GM18505 (cell line): ENCODE data around the gene HIC1.
A peak's percentile ranks its signal among the peaks of the same experiment; 100 is the strongest.

Experiments
- ATAC-seq: cut with Tn5 transposase; IDR thresholded peaks from one replicate; pipeline ENCODE4 v1.9.1; 2021; ENCODE audit not compliant: unreplicated experiment
- POLR2A ChIP-seq: IDR thresholded peaks from 4 replicates; pipeline ENCODE4 v1.6.1; 2011; ENCODE audit warnings: borderline replicate concordance; ENCODE audit not compliant: insufficient read depth, insufficient read length; ENCODE audit errors: extremely low read depth

The HIC1 gene

GRCh38 chr17:2034157-2034556 is 20.7 kb upstream of the HIC1 start:
- no peak for ATAC-seq
- TF ChIP-seq POLR2A: no peak

GRCh38 chr17:2034806-2035540 is 19.9 kb upstream of the HIC1 start:
- no peak for ATAC-seq
- TF ChIP-seq POLR2A: no peak

GRCh38 chr17:2035541-2036488 is 19.1 kb upstream of the HIC1 start:
- no peak for TF ChIP-seq POLR2A
- ATAC-seq: no peak

GRCh38 chr17:2037155-2037554 is 17.7 kb upstream of the HIC1 start:
- no peak for TF ChIP-seq POLR2A
- no peak for ATAC-seq

- TF ChIP-seq POLR2A: no peak
- ATAC-seq: no peak
These were observed 14.6 kb upstream of the HIC1 start for GRCh38 chr17:2040219-2040827.

- no peak for ATAC-seq
These were observed 13.9 kb upstream of the HIC1 start for GRCh38 chr17:2040942-2041560.

GRCh38 chr17:2041561-2042389 is 13.1 kb upstream of the HIC1 start, which contains the start of gene OVCA2:
TSS of gene OVCA2 (plus strand) at chr17:2042022. CDS start at chr17:2042048, 26 bp downstream.
- peak; percentile 86 for ATAC-seq
- peak; percentile 86 for TF ChIP-seq POLR2A

More at GRCh38 chr17:2040942-2041560, 13.9 kb upstream of the HIC1 start:
- TF ChIP-seq POLR2A: no peak

- TF ChIP-seq POLR2A: no peak
- no peak for ATAC-seq
These were observed 12.5 kb upstream of the HIC1 start for GRCh38 chr17:2042390-2042847.

GRCh38 chr17:2042933-2043332 is 12.0 kb upstream of the HIC1 start:
- no peak for TF ChIP-seq POLR2A
- no peak for ATAC-seq

GRCh38 chr17:2043785-2044184 is 11.1 kb upstream of the HIC1 start:
- no peak for TF ChIP-seq POLR2A
- ATAC-seq: no peak

- peak; percentile 23 for TF ChIP-seq POLR2A
- no peak for ATAC-seq
These were observed 10.5 kb upstream of the HIC1 start for GRCh38 chr17:2044263-2044894.

GRCh38 chr17:2047590-2047989 is 7.3 kb upstream of the HIC1 start:
- TF ChIP-seq POLR2A: no peak
- ATAC-seq: no peak

- ATAC-seq: no peak
- TF ChIP-seq POLR2A: no peak
These were observed 6.1 kb upstream of the HIC1 start for GRCh38 chr17:2048805-2049204.
